ENCODE results near the gene ZGLP1.
A peak's percentile ranks its signal among the peaks of the same experiment; 100 is the strongest.

Gene ZGLP1

DNA sequence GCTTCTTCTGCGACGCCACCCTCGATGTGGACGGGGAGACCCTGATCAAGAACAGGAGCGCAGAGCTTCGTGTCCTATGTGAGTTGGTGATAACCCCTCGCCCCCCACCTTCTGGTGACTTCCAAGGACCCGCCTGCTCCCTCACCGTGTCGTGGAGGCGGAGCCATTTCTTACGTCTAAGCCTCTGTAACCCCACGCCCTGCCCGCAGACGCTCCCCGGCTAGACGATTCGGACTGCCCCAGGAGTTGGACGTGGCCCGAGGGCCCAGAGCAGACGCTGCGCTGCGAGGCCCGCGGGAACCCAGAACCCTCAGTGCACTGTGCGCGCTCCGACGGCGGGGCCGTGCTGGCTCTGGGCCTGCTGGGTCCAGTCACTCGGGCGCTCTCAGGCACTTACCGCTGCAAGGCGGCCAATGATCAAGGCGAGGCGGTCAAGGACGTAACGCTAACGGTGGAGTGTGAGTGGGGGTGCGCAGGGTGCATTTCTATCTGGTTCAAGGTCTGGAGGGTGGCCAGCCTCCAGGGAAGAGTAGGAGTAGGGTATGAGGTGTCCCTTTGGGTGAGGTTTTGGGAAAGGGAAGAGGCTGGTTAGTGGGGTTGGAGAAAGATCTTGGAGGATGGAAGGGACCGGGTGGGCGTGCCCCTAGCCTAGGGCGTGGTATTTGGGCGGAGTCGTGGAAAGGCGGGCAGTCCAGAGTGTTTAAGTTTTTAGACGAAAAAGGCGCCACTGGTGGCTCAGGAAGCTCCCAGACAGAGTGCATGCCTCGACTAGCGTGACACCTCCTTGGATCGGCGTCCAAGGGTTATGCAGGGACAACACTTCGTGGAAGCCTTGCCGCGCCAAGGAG, 16.6 kb downstream of the ZGLP1 start:
- ATAC-seq (replicated peaks), result no peak
- Mint-ChIP-seq H3K9me3 (peaks cover 0 to 4% of the 10 kb centered on the region in 2 donors), H3K27ac (peak overlapping the region; percentile 68), H3K4me1 (peaks cover 40 to 74% of the 10 kb centered on the region in 2 donors), H3K4me3 (peak overlapping the region; percentile 71 to 84), H3K36me3 (peaks cover 5 to 14% of the 10 kb centered on the region in 2 donors), H3K27me3 (peaks cover 63 to 84% of the 10 kb centered on the region in 2 donors)
- DNase-seq, result no peak

DNA sequence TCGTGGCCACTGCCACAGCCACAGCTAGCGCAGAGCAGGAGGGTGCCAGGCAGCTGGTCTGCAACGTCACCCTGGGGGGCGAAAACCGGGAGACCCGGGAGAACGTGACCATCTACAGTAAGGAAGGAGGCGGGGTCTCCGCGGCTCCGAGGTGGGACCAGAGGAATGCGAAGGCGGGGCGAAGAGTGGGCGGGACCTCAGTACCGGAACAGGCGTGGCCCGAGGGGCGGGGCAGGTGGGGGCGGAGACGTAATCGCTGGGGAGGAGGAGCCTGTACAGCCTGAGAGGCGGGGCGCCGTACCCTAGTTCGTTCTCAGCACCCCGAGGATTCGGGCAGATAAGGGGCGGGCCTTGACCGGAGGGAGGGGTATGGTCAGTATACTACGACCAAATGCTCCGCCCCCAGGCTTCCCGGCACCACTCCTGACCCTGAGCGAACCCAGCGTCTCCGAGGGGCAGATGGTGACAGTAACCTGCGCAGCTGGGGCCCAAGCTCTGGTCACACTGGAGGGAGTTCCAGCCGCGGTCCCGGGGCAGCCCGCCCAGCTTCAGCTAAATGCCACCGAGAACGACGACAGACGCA, 17.3 kb downstream of the ZGLP1 start:
- peak; percentile 43 to 47 for ATAC-seq (replicated peaks)
- Mint-ChIP-seq H3K36me3 (peaks cover 7 to 14% of the 10 kb centered on the region in 2 donors), H3K27me3 (peaks cover 66 to 89% of the 10 kb centered on the region in 2 donors), H3K9me3 (peaks cover 0 to 4% of the 10 kb centered on the region in 2 donors), H3K4me3 (peak overlapping the region; percentile 71 to 84), H3K27ac (peak overlapping the region; percentile 89), H3K4me1 (peaks cover 46 to 81% of the 10 kb centered on the region in 2 donors)
- peak; percentile 53 for DNase-seq

DNA sequence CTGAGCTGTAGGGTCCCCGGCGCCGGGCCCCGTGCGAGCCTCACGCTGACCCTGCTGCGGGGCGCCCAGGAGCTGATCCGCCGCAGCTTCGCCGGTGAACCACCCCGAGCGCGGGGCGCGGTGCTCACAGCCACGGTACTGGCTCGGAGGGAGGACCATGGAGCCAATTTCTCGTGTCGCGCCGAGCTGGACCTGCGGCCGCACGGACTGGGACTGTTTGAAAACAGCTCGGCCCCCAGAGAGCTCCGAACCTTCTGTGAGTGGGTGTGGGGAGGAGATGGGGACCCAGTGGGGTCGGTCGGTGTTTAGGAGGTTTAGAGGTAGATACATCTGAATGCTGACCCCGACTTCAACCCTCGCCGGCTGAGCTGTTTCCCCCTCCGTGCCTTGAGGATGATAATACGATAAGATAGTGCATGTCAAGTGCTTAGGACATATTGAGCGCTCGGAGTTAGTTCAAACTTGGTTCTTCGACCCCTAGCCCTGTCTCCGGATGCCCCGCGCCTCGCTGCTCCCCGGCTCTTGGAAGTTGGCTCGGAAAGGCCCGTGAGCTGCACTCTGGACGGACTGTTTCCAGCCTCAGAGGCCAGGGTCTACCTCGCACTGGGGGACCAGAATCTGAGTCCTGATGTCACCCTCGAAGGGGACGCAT, 17.9 kb downstream of the ZGLP1 start:
- Mint-ChIP-seq H3K36me3 (peaks cover 7 to 14% of the 10 kb centered on the region in 2 donors), H3K4me3 (peak overlapping the region; percentile 71 to 84), H3K4me1 (peaks cover 51 to 87% of the 10 kb centered on the region in 2 donors), H3K27me3 (peaks cover 64 to 86% of the 10 kb centered on the region in 2 donors), H3K27ac (peak overlapping the region; percentile 89), H3K9me3 (peaks cover 0 to 4% of the 10 kb centered on the region in 2 donors)
- DNase-seq (no peak), ATAC-seq (replicated peaks) (no peak)

DNA sequence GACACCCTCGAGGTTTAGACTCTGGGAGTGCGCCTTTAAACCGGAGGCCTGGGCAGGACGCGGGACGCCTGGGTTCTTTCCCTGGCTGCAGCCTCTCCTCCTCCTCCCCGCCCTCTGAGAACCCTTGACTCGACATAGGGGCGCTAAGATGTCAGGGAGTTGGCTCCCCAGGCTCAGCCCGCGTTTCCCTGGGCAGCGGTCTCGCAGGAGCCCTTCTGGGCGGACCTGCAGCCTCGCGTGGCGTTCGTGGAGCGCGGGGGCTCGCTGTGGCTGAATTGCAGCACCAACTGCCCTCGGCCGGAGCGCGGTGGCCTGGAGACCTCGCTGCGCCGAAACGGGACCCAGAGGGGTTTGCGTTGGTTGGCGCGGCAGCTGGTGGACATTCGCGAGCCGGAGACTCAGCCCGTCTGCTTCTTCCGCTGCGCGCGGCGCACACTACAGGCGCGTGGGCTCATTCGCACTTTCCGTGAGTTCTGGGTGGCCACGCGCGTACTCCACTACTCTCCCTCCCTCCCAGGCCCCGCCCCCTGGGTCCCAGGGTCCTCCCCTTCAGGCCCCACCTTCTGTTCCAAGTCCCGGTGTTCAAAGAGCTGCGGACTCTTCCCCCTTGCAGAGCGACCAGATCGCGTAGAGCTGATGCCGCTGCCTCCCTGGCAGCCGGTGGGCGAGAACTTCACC, 18.6 kb downstream of the ZGLP1 start:
- ATAC-seq (replicated peaks), result peak; percentile 7 to 8
- Mint-ChIP-seq H3K27me3 (peaks cover 63 to 83% of the 10 kb centered on the region in 2 donors), H3K9me3 (peaks cover 0 to 4% of the 10 kb centered on the region in 2 donors), H3K4me1 (peaks cover 58 to 94% of the 10 kb centered on the region in 2 donors), H3K36me3 (peaks cover 11 to 20% of the 10 kb centered on the region in 2 donors), H3K4me3 (peak overlapping the region; percentile 71 to 84), H3K27ac (peak overlapping the region; percentile 89)
- DNase-seq, result peak; percentile 37

DNA sequence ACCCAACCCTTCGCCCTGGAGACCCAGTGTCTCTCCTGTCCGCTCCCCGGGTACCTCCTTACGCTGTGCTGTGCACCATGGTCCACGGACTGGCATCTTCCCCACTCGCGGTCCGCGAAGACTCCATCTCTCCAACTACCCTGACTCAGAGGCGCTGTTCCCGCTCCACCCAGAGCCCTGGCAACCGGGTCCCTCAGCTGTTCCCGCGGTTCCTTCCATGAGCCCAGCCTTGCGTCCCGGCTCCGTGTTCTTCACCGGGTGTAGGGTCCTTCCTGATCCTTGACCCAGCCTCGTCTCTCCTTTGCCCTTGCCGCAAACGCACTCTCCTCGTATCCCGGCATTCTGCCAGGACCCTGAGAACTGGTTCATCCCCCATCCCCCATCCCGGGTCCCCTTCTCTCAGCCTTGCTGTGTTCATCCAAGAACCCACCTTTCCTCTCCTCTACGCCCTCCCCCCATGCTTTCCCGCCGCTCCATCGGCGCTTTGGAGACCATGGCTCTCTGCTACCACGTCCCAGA, 19.2 kb downstream of the ZGLP1 start:
- Mint-ChIP-seq H3K36me3 (peaks cover 17 to 23% of the 10 kb centered on the region in 2 donors), H3K27ac (peak overlapping the region; percentile 89), H3K27me3 (peaks cover 57 to 77% of the 10 kb centered on the region in 2 donors), H3K9me3 (peaks cover 0 to 4% of the 10 kb centered on the region in 2 donors), H3K4me3 (peak overlapping the region; percentile 71 to 84), H3K4me1 (peaks cover 58 to 94% of the 10 kb centered on the region in 2 donors)
- DNase-seq (no peak), ATAC-seq (replicated peaks) (no peak)

DNA sequence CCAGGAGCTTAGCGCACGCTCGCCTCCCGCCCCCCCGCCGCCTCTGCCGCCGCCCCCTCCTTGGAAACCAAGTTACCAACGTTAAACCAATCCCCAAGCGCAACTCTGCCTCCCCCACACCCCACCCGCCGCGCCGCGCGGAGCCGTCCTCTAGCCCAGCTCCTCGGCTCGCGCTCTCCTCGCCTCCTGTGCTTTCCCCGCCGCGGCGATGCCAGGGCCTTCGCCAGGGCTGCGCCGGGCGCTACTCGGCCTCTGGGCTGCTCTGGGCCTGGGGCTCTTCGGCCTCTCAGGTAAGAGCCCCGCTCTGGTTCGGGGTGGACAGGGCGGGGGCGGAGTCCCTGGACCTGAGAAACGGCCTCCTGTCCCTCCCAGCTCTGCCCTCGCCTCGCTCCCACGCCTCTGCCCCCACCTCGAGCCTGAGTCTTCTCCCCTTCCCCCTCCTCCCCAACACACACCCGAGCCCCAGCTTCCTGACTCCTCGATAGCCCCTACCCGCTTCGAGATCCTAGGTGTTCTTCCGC, 19.7 kb downstream of the ZGLP1 start, which contains the start of gene ICAM5:
Gene ICAM5, plus strand, starts transcription at position 117 of the 521 bp plus-strand sequence. Its CDS starts 92 bp downstream, at position 209.
- peak within 1 kb of the TSS; percentile 89 for H3K27ac Mint-ChIP-seq

DNA sequence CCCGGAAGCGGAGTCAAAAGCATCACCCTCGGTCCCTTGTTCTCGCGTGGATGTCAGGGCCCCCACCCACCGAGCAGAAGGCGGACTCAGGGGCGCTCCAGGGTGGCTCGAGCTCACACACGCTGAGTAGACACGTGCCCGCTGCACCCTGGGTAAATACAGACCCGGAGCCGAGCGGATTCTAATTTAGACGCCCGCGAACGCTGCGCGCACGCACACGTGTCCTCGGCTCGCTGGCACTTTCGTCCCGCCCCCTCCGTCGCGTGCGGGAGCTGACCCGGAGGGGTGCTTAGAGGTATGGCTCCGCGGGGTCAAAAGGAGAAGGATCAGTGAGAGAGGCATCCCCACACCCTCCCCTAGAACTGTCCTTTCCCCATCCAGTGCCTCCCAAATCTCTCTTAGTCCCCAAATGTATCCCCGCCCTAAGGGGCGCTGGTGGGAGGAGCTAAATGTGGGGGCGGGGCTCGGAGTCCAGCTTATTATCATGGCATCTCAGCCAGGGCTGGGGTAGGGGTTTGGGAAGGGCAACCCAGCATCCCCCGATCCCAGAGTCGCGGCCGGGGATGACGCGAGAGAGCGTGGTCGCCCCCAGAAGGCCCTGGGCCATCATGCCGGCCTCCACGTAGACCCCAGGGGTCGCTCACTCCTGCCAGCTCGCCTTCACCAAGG, 20.3 kb downstream of the ZGLP1 start:
- DNase-seq (peak; percentile 65), ATAC-seq (replicated peaks) (peak; percentile 41 to 46)
- H3K36me3 Mint-ChIP-seq, result peaks cover 29 to 32% of the 10 kb centered on the region in 2 donors
- H3K4me1 Mint-ChIP-seq, result peaks cover 59 to 94% of the 10 kb centered on the region in 2 donors
- peak overlapping the region; percentile 87 for H3K27ac Mint-ChIP-seq
- H3K9me3 Mint-ChIP-seq, result peaks cover 0 to 4% of the 10 kb centered on the region in 2 donors
- H3K4me3 Mint-ChIP-seq, result peak overlapping the region; percentile 71 to 84
- peaks cover 46 to 65% of the 10 kb centered on the region in 2 donors for H3K27me3 Mint-ChIP-seq

More for the DNA sequence above, 19.7 kb downstream of the ZGLP1 start, which contains the start of gene ICAM5:
- H3K4me3 Mint-ChIP-seq, result peak within 1 kb of the TSS; percentile 71 to 84
- peaks cover 52 to 71% of the 10 kb centered on the region in 2 donors for H3K27me3 Mint-ChIP-seq
- DNase-seq, result no peak
- peaks cover 61 to 94% of the 10 kb centered on the region in 2 donors for H3K4me1 Mint-ChIP-seq
- peaks cover 0 to 4% of the 10 kb centered on the region in 2 donors for H3K9me3 Mint-ChIP-seq
- peaks cover 23 to 28% of the 10 kb centered on the region in 2 donors for H3K36me3 Mint-ChIP-seq
- no peak for ATAC-seq (replicated peaks)

DNA sequence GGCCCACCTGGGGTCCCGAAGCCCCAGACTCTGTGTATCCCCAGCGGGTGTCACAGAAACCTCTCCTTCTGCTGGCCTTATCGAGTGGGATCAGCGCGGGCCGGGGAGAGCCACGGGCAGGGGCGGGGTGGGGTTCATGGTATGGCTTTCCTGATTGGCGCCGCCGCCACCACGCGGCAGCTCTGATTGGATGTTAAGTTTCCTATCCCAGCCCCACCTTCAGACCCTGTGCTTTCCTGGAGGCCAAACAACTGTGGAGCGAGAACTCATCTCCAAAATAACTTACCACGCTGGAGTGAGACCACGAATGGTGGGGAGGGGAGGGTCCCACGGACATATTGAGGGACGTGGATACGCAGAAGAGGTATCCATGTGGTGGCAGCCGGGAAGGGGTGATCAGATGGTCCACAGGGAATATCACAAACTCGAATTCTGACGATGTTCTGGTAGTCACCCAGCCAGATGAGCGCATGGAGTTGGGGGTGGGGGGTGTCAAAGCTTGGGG, 20.9 kb downstream of the ZGLP1 start:
- Mint-ChIP-seq H3K9me3 (peaks cover 0 to 4% of the 10 kb centered on the region in 2 donors), H3K36me3 (peaks cover 33 to 37% of the 10 kb centered on the region in 2 donors), H3K27ac (peak overlapping the region; percentile 87), H3K4me3 (peak overlapping the region; percentile 71 to 84), H3K4me1 (peaks cover 61 to 98% of the 10 kb centered on the region in 2 donors), H3K27me3 (peaks cover 43 to 60% of the 10 kb centered on the region in 2 donors)
- no peak for ATAC-seq (replicated peaks)
- no peak for DNase-seq

DNA sequence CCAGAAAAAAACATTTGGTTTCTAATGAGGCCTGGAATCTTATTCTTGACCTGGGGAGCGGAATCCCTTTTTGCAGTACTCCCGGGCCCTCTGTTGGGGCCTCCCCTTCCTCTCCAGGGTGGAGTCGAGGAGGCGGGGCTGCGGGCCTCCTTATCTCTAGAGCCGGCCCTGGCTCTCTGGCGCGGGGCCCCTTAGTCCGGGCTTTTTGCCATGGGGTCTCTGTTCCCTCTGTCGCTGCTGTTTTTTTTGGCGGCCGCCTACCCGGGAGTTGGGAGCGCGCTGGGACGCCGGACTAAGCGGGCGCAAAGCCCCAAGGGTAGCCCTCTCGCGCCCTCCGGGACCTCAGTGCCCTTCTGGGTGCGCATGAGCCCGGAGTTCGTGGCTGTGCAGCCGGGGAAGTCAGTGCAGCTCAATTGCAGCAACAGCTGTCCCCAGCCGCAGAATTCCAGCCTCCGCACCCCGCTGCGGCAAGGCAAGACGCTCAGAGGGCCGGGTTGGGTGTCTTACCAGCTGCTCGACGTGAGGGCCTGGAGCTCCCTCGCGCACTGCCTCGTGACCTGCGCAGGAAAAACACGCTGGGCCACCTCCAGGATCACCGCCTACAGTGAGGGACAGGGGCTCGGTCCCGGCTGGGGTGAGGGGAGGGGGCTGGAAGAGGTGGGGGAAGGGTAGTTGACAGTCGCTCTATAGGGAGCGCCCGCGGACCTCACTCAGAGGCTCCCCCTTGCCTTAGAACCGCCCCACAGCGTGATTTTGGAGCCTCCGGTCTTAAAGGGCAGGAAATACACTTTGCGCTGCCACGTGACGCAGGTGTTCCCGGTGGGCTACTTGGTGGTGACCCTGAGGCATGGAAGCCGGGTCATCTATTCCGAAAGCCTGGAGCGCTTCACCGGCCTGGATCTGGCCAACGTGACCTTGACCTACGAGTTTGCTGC, 22.5 kb downstream of the ZGLP1 start, which contains the start of gene ICAM4:
Gene ICAM4, plus strand, starts transcription at position 153 of the 935 bp plus-strand sequence. Its CDS starts 58 bp downstream, at position 211.
- H3K4me3 Mint-ChIP-seq, result peak within 1 kb of the TSS; percentile 29 to 67
- ATAC-seq (replicated peaks), result peak; percentile 54 to 59
- H3K9me3 Mint-ChIP-seq, result no peaks in the 10 kb centered on the region
- H3K4me1 Mint-ChIP-seq, result peaks cover 60 to 88% of the 10 kb centered on the region in 2 donors
- H3K36me3 Mint-ChIP-seq, result peaks cover 36 to 37% of the 10 kb centered on the region in 2 donors
- peak; percentile 42 for DNase-seq
- peaks cover 28 to 43% of the 10 kb centered on the region in 2 donors for H3K27me3 Mint-ChIP-seq
- H3K27ac Mint-ChIP-seq, result peak within 1 kb of the TSS; percentile 90

DNA sequence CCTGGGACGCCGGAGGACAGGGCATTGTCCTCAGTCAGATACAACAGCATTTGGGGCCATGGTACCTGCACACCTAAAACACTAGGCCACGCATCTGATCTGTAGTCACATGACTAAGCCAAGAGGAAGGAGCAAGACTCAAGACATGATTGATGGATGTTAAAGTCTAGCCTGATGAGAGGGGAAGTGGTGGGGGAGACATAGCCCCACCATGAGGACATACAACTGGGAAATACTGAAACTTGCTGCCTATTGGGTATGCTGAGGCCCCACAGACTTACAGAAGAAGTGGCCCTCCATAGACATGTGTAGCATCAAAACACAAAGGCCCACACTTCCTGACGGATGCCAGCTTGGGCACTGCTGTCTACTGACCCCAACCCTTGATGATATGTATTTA, 24.2 kb downstream of the ZGLP1 start:
- DNase-seq (no peak), ATAC-seq (replicated peaks) (no peak)
- Mint-ChIP-seq H3K4me1 (peaks cover 49 to 72% of the 10 kb centered on the region in 2 donors), H3K27ac (peak overlapping the region; percentile 2), H3K9me3 (no peaks in the 10 kb centered on the region), H3K4me3 (peak overlapping the region in 1 of 2 donors; percentile 11), H3K36me3 (peaks cover 43 to 45% of the 10 kb centered on the region in 2 donors), H3K27me3 (peaks cover 19 to 26% of the 10 kb centered on the region in 2 donors)

DNA sequence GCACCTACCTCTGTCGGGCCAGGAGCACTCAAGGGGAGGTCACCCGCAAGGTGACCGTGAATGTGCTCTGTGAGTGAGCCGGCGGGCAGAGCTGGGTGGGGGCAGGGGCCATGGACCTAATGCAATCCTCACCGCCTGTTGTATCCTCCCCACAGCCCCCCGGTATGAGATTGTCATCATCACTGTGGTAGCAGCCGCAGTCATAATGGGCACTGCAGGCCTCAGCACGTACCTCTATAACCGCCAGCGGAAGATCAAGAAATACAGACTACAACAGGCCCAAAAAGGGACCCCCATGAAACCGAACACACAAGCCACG, 24.7 kb downstream of the ZGLP1 start:
- Mint-ChIP-seq H3K27me3 (peaks cover 15 to 22% of the 10 kb centered on the region in 2 donors), H3K27ac (peak overlapping the region; percentile 2), H3K9me3 (no peaks in the 10 kb centered on the region), H3K4me1 (peaks cover 47 to 70% of the 10 kb centered on the region in 2 donors), H3K36me3 (peaks cover 47 to 48% of the 10 kb centered on the region in 2 donors), H3K4me3 (no peak overlapping the region)
- DNase-seq, result no peak
- no peak for ATAC-seq (replicated peaks)
